CD8-positive, alpha-beta memory T cell (primary cell): ENCODE results near the gene RANBP1. TPM values are rescaled to one million over a fixed set of nuclear protein-coding genes. Genes with fewer than 3 reads are reported as not detected.
A peak's percentile ranks its signal among the peaks of the same experiment; 100 is the strongest.

ENCODE experiments used
- CTCF ChIA-PET: fragments of 350-600 bp; sonication (Branson Sonifier 250); formaldehyde crosslinking; loops from one replicate; lab custom pipeline; 2021; ENCODE audit warnings: antibody characterized with exemption; lab: Charles Lee
- POLR2A ChIA-PET: fragments of 350-600 bp; sonication (Branson Sonifier 250); formaldehyde crosslinking; loops from one replicate; lab custom pipeline; 2021; ENCODE audit warnings: antibody characterized with exemption; lab: Charles Lee
- DNase-seq, 5 donors: peaks; one replicate each; pipeline versions ENCODE4 v3.0.0 to v3.0.0-alpha.2; 2020 to 2022; ENCODE audit warnings: mixed read lengths in 1 of 5
- H3K27ac ChIP-seq: one replicate; pipeline ENCODE4 v1.7.0; 2013; ENCODE audit warnings: low read depth, mild to moderate bottlenecking, low read length, moderate library complexity
- H3K27me3 ChIP-seq: 2 replicates; pipeline ENCODE4 v1.7.0; 2013; ENCODE audit warnings: low read length, mild to moderate bottlenecking; ENCODE audit not compliant: insufficient read depth, poor library complexity, severe bottlenecking
- H3K36me3 ChIP-seq: 2 replicates; pipeline ENCODE4 v1.7.0; 2013; ENCODE audit warnings: mild to moderate bottlenecking, low read length, moderate library complexity; ENCODE audit not compliant: insufficient read depth
- H3K4me1 ChIP-seq: 2 replicates; pipeline ENCODE4 v1.7.0; 2013; ENCODE audit warnings: mild to moderate bottlenecking, low read length, moderate library complexity; ENCODE audit not compliant: insufficient read depth
- H3K4me3 ChIP-seq: 2 replicates; pipeline ENCODE4 v1.7.0; 2013; ENCODE audit warnings: mild to moderate bottlenecking, low read length
- H3K9me3 ChIP-seq: 2 replicates; pipeline ENCODE4 v1.7.0; 2013; ENCODE audit warnings: mild to moderate bottlenecking, low read length
- H3K27ac Mint-ChIP-seq, 8 donors: one replicate each; pipeline ENCODE4 v1.8.0; 2020 to 2021; ENCODE audit warnings: mixed read lengths in 8 of 8, mild to moderate bottlenecking in 6 of 8, inconsistent platforms in 3 of 8, moderate library complexity in 3 of 8
- H3K27me3 Mint-ChIP-seq, 2 donors: one replicate each; pipeline ENCODE4 v1.8.0; 2020 to 2021; ENCODE audit warnings: mixed read lengths in 2 of 2, mild to moderate bottlenecking in 1 of 2, moderate library complexity in 1 of 2
- H3K36me3 Mint-ChIP-seq, 3 donors: one replicate each; pipeline ENCODE4 v1.8.0; 2020 to 2021; ENCODE audit warnings: mixed read lengths in 3 of 3, inconsistent platforms in 1 of 3, mild to moderate bottlenecking in 1 of 3
- H3K4me1 Mint-ChIP-seq, 3 donors: one replicate each; pipeline ENCODE4 v1.8.0; 2020 to 2021; ENCODE audit warnings: mixed read lengths in 3 of 3, inconsistent platforms in 1 of 3, mild to moderate bottlenecking in 1 of 3
- H3K4me3 Mint-ChIP-seq, 7 donors: one replicate each; pipeline ENCODE4 v1.8.0; 2020 to 2021; ENCODE audit warnings: mixed read lengths in 7 of 7, mild to moderate bottlenecking in 6 of 7, moderate library complexity in 4 of 7, inconsistent platforms in 2 of 7
- H3K9me3 Mint-ChIP-seq, 5 donors: one replicate each; pipeline ENCODE4 v1.8.0; 2020 to 2022; ENCODE audit warnings: mixed read lengths in 5 of 5, mild to moderate bottlenecking in 3 of 5, moderate library complexity in 2 of 5, inconsistent platforms in 1 of 5
- polyA plus RNA-seq: library from polyadenylated mRNA; unstranded; fragments of 300-500 nt; fragmentation: Illumina TruSeq; gene quantifications from one replicate; pipeline ENCODE4 v1.2.3, GENCODE V29; 2021
- total RNA-seq, 2 experiments: library from RNA; stranded (reverse); gene quantifications; one replicate each; pipeline ENCODE4 v1.2.3, GENCODE V29; 2021

The RANBP1 gene
- total and polyA plus RNA-seq, 3 experiments from 2014 or later, result 102 to 459 (median 436) TPM

- no peaks in the 10 kb centered on the region for H3K27me3 ChIP-seq
- no peaks in the 10 kb centered on the region for H3K9me3 ChIP-seq
- CTCF ChIA-PET, result interaction anchor here (0.9 to 1.3 kb wide), 2 partner anchors 12 to 36 kb away, joined by 3 read pairs; no protein-coding TSS in a partner anchor
- H3K36me3 Mint-ChIP-seq, result peaks cover 0 to 64% (median 2%) of the 10 kb centered on the region in 3 donors
- peak within 1 kb of the TSS; percentile 85 to 96 (median 91) for H3K4me3 Mint-ChIP-seq
- H3K27ac Mint-ChIP-seq, result peak within 1 kb of the TSS; percentile 86 to 98 (median 92)
- POLR2A ChIA-PET, result interaction anchor here (0.6 to 1.3 kb wide), 9 partner anchors 8 to 885 kb away, joined by 3 to 6 read pairs (median 5); partner anchors contain the start of genes TANGO2 and THAP7
- H3K27ac ChIP-seq, result peak within 1 kb of the TSS; percentile 95
- H3K4me3 ChIP-seq, result peak within 1 kb of the TSS; percentile 86
- peak; percentile 93 to 97 (median 96) for DNase-seq
- H3K9me3 Mint-ChIP-seq, result no peaks in the 10 kb centered on the region
- peaks cover 56% of the 10 kb centered on the region for H3K36me3 ChIP-seq
- H3K27me3 Mint-ChIP-seq, result no peaks in the 10 kb centered on the region
- peaks cover 29 to 59% (median 31%) of the 10 kb centered on the region in 3 donors for H3K4me1 Mint-ChIP-seq
- H3K4me1 ChIP-seq, result peaks cover 36% of the 10 kb centered on the region
These were observed 1.2 kb downstream of the RANBP1 start, which contains the start of gene TRMT2A for GRCh38 chr22:20116951-20117632. Gene TRMT2A, minus strand, starts transcription at chr22:20117226. Its CDS starts 320 bp downstream, at chr22:20116906.

DNA sequence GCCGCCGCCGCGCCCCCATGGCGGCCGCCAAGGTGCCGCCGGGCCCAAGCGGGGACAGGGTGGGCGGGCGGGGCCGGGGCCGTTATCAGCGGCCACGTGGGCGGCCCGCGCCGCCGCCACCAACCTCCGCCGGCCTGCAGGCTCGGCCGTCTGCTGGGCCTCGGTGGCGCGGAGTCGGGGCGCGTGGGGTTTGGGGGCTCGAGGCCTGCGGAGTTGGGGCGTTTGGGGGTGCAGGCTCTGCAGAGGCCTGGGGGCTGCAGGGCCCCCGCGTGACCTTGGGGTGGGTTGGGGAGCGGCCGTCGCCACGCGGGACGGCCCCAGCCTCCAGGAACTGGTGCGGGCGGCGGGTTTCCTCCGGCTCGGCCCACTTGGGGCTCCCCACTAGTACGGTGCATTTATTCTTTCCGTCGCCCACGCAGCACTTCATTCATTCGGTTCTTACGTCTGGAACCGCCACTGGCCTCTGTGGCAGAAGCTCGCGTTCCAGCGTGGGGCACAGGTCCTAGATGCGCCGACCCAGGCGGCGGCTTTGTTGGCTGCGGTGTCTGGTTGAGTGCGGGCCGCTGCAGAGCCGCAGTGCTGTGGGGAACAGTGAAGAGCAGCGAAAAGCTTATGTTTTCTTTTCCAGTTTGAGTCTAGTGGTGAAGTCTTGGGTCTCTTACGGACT, 1.9 kb downstream of the RANBP1 start:
- Mint-ChIP-seq H3K4me1 (peaks cover 35 to 63% (median 36%) of the 10 kb centered on the region in 3 donors), H3K27me3 (no peaks in the 10 kb centered on the region), H3K4me3 (peak overlapping the region; percentile 81 to 94 (median 87)), H3K36me3 (peaks cover 0 to 64% (median 2%) of the 10 kb centered on the region in 3 donors), H3K9me3 (no peaks in the 10 kb centered on the region), H3K27ac (peak overlapping the region; percentile 71 to 98 (median 85))
- Histone ChIP-seq H3K27ac (peak overlapping the region; percentile 95), H3K27me3 (no peaks in the 10 kb centered on the region), H3K9me3 (no peaks in the 10 kb centered on the region), H3K36me3 (peaks cover 52% of the 10 kb centered on the region), H3K4me1 (peaks cover 36% of the 10 kb centered on the region), H3K4me3 (peak overlapping the region; percentile 79)
- POLR2A ChIA-PET, result interaction anchor here (0.7 to 1.3 kb wide), 7 partner anchors 9 to 884 kb away, joined by 3 to 6 read pairs (median 5); partner anchors contain the start of genes TANGO2 and THAP7
- peak; percentile 41 to 73 (median 53) for DNase-seq
- CTCF ChIA-PET, result interaction anchor here (0.9 to 1.5 kb wide), 2 partner anchors 12 to 36 kb away, joined by 3 to 5 read pairs; no protein-coding TSS in a partner anchor

DNA sequence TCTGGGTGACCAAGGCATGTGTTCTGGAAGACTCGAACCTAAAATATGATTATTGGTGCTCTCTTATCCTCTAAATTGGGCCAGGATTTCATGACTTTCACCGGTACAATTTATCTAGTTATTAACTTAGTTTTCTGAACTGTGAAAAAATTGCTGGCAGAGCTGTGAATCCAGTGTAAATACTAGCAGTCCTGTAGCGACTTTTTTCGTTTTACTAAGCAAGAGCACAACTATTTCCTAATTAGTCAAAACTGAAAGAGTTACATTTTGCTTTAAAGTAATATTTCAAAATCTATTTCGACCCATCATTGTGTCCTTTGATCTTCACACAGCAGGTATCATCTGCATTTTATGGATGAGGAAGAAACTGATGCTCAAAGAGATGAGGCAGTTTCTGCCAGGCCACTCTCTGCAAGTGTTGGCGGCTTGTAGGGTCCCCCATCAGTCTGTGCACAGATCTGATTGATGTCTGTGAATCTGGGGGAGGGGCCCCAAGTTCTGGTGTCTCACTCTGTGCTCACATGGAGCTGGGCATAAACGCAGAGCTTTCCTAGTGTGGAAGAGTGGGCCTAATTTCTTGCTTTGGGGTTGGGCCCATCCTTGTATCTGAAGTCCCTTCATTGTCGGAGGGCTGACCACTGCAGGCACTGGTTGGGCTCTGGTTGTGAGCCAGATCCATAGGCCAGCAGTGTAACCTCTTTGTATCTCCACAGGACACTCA, 2.6 kb downstream of the RANBP1 start:
- Histone ChIP-seq H3K27me3 (no peaks in the 10 kb centered on the region), H3K4me3 (peak overlapping the region; percentile 79), H3K36me3 (peaks cover 50% of the 10 kb centered on the region), H3K9me3 (no peaks in the 10 kb centered on the region), H3K4me1 (peaks cover 36% of the 10 kb centered on the region), H3K27ac (peak overlapping the region; percentile 95)
- Mint-ChIP-seq H3K4me3 (peak overlapping the region; percentile 75 to 94 (median 84)), H3K27ac (peak overlapping the region; percentile 71 to 98 (median 85)), H3K27me3 (no peaks in the 10 kb centered on the region), H3K4me1 (peaks cover 36 to 65% (median 38%) of the 10 kb centered on the region in 3 donors), H3K9me3 (no peaks in the 10 kb centered on the region), H3K36me3 (peaks cover 0 to 59% (median 2%) of the 10 kb centered on the region in 3 donors)
- DNase-seq, result peak in 1 of 5 donors; percentile 21
- CTCF ChIA-PET, result interaction anchor here (1.5 kb wide), 1 partner anchor 11 kb away, joined by 5 read pairs; no protein-coding TSS in a partner anchor
- POLR2A ChIA-PET, result no interaction called here

- Histone ChIP-seq H3K4me3 (no peak overlapping the region), H3K36me3 (peaks cover 49% of the 10 kb centered on the region), H3K27me3 (no peaks in the 10 kb centered on the region), H3K27ac (no peak overlapping the region), H3K4me1 (peaks cover 22% of the 10 kb centered on the region), H3K9me3 (no peaks in the 10 kb centered on the region)
- Mint-ChIP-seq H3K27ac (peak overlapping the region in 5 of 8 donors; percentile 4 to 68 (median 36)), H3K4me3 (peak overlapping the region in 1 of 7 donors; percentile 34), H3K9me3 (no peaks in the 10 kb centered on the region), H3K27me3 (no peaks in the 10 kb centered on the region), H3K4me1 (peaks cover 31 to 53% (median 34%) of the 10 kb centered on the region in 3 donors), H3K36me3 (peaks cover 0 to 64% (median under 1%) of the 10 kb centered on the region in 3 donors)
- CTCF ChIA-PET, result no interaction called here
- POLR2A ChIA-PET, result interaction anchor here (1.6 kb wide), 1 partner anchor 21 kb away, joined by 3 read pairs; no protein-coding TSS in a partner anchor
- no peak for DNase-seq
These were observed 6.0 kb downstream of the RANBP1 start for GRCh38 chr22:20121856-20122415.

- Histone ChIP-seq H3K36me3 (peaks cover 49% of the 10 kb centered on the region), H3K27ac (no peak overlapping the region), H3K4me3 (no peak overlapping the region), H3K9me3 (no peaks in the 10 kb centered on the region), H3K4me1 (peaks cover 16% of the 10 kb centered on the region), H3K27me3 (no peaks in the 10 kb centered on the region)
- peaks cover 0 to 71% (median 2%) of the 10 kb centered on the region in 3 donors for H3K36me3 Mint-ChIP-seq
- H3K27me3 Mint-ChIP-seq, result no peaks in the 10 kb centered on the region
- ChIA-PET POLR2A (no interaction called here), CTCF (interaction anchor here (1.1 to 1.5 kb wide), 2 partner anchors 13 to 22 kb away, joined by 3 read pairs; no protein-coding TSS in a partner anchor)
- H3K4me1 Mint-ChIP-seq, result peaks cover 25 to 41% (median 27%) of the 10 kb centered on the region in 3 donors
- H3K27ac Mint-ChIP-seq, result peak overlapping the region in 6 of 8 donors; percentile 34 to 94 (median 72)
- no peaks in the 10 kb centered on the region for H3K9me3 Mint-ChIP-seq
- H3K4me3 Mint-ChIP-seq, result peak overlapping the region in 2 of 7 donors; percentile 14 to 74
- DNase-seq, result peak in 1 of 5 donors; percentile 26
These were observed 7.6 kb downstream of the RANBP1 start for GRCh38 chr22:20123366-20124082.

- POLR2A ChIA-PET, result no interaction called here
These were observed 8.3 kb downstream of the RANBP1 start for GRCh38 chr22:20124083-20124787.

More at GRCh38 chr22:20124083-20124787, 8.3 kb downstream of the RANBP1 start:
- Mint-ChIP-seq H3K4me1 (peaks cover 20 to 39% (median 25%) of the 10 kb centered on the region in 3 donors), H3K4me3 (no peak overlapping the region), H3K27ac (peak overlapping the region in 2 of 8 donors; percentile 48 to 75), H3K9me3 (no peaks in the 10 kb centered on the region), H3K36me3 (peaks cover 0 to 68% (median 2%) of the 10 kb centered on the region in 3 donors), H3K27me3 (no peaks in the 10 kb centered on the region)
- no peaks in the 10 kb centered on the region for H3K27me3 ChIP-seq
- H3K27ac ChIP-seq, result no peak overlapping the region
- peaks cover 43% of the 10 kb centered on the region for H3K36me3 ChIP-seq
- no peak overlapping the region for H3K4me3 ChIP-seq
- CTCF ChIA-PET, result interaction anchor here (1.1 to 1.5 kb wide), 2 partner anchors 13 to 23 kb away, joined by 3 read pairs; no protein-coding TSS in a partner anchor
- DNase-seq, result no peak
- no peaks in the 10 kb centered on the region for H3K9me3 ChIP-seq
- H3K4me1 ChIP-seq, result peaks cover 12% of the 10 kb centered on the region
